NCI-H146 treated with DMSO at 0.1 percent for 48 hours (cell line): ENCODE results near the gene SHISAL1.
"Not testable (repeated sequence)": the region's sequence is repeated elsewhere in the genome, so short reads cannot be mapped to it uniquely, and the experiment has no call there.

Source experiments
- DNase-seq: peaks from one replicate; lab custom pipeline; 2025; ENCODE audit not compliant: unreplicated experiment; lab: John Stamatoyannopoulos, UW

The SHISAL1 gene

GRCh38 chr22:44242946-44243724 is 69.6 kb downstream of the SHISAL1 start:
- no peak for DNase-seq

GRCh38 chr22:44241121-44241520 is 71.6 kb downstream of the SHISAL1 start:
- DNase-seq: not testable (repeated sequence)

GRCh38 chr22:44237290-44237689 is 75.5 kb downstream of the SHISAL1 start:
- no peak for DNase-seq

- DNase-seq: not testable (repeated sequence)
Measured at GRCh38 chr22:44234372-44234771, 78.4 kb downstream of the SHISAL1 start.

GRCh38 chr22:44231233-44231632 is 81.5 kb downstream of the SHISAL1 start:
- no peak for DNase-seq

- no peak for DNase-seq
Measured at GRCh38 chr22:44229809-44230208, 82.9 kb downstream of the SHISAL1 start.

GRCh38 chr22:44229331-44229730 is 83.4 kb downstream of the SHISAL1 start:
- no peak for DNase-seq

GRCh38 chr22:44225812-44226211 is 86.9 kb downstream of the SHISAL1 start:
- DNase-seq: no peak

- DNase-seq: no peak
Measured at GRCh38 chr22:44225091-44225689, 87.6 kb downstream of the SHISAL1 start.

GRCh38 chr22:44224166-44224565 is 88.6 kb downstream of the SHISAL1 start:
- DNase-seq: no peak

GRCh38 chr22:44221710-44222475 is 90.9 kb downstream of the SHISAL1 start:
- no peak for DNase-seq

GRCh38 chr22:44220727-44221680 is 91.7 kb downstream of the SHISAL1 start:
- DNase-seq: no peak

GRCh38 chr22:44219101-44219870 is 93.5 kb downstream of the SHISAL1 start:
- DNase-seq: no peak

- no peak for DNase-seq
Measured at GRCh38 chr22:44218071-44218470, 94.7 kb downstream of the SHISAL1 start.

- no peak for DNase-seq
Measured at GRCh38 chr22:44217346-44217745, 95.4 kb downstream of the SHISAL1 start.

- no peak for DNase-seq
Measured at GRCh38 chr22:44215287-44215686, 97.5 kb downstream of the SHISAL1 start.

GRCh38 chr22:44214764-44215163 is 98.0 kb downstream of the SHISAL1 start:
- DNase-seq: peak; percentile 39

- no peak for DNase-seq
Measured at GRCh38 chr22:44214187-44214586, 98.6 kb downstream of the SHISAL1 start.

- DNase-seq: no peak
Measured at GRCh38 chr22:44213489-44214043, 99.2 kb downstream of the SHISAL1 start.

GRCh38 chr22:44212936-44213335 is 99.8 kb downstream of the SHISAL1 start:
- DNase-seq: no peak
